HEK293T (cell line): ENCODE data around the gene NPEPL1.

Experiments used
- ARNT ChIP-seq: fragments of 450-650 bp; IDR thresholded peaks from 2 replicates; pipeline ENCODE4 v1.6.1; 2017; ENCODE audit warnings: mild to moderate bottlenecking
- BHLHE40 ChIP-seq: fragments of 450-650 bp; IDR thresholded peaks from 2 replicates; pipeline ENCODE4 v1.6.1; 2016; ENCODE audit warnings: mild to moderate bottlenecking, moderate library complexity, borderline replicate concordance
- CTBP1 ChIP-seq: fragments of 450-650 bp; IDR thresholded peaks from 2 replicates; pipeline ENCODE4 v1.6.1; 2016; ENCODE audit warnings: borderline replicate concordance
- FOXK2 ChIP-seq: fragments of 450-650 bp; IDR thresholded peaks from 2 replicates; pipeline ENCODE4 v1.6.1; 2016; ENCODE audit warnings: mild to moderate bottlenecking
- HDGF ChIP-seq: fragments of 450-650 bp; IDR thresholded peaks from 2 replicates; pipeline ENCODE4 v1.6.1; 2017; ENCODE audit warnings: antibody characterized with exemption, borderline replicate concordance
- LEF1 ChIP-seq: fragments of 450-650 bp; IDR thresholded peaks from 2 replicates; pipeline ENCODE4 v1.6.1; 2017; ENCODE audit warnings: mild to moderate bottlenecking, borderline replicate concordance
- SUZ12 ChIP-seq: fragments of 450-650 bp; IDR thresholded peaks from 2 replicates; pipeline ENCODE4 v1.6.1; 2016; ENCODE audit warnings: mild to moderate bottlenecking
- TARDBP ChIP-seq: fragments of 450-650 bp; IDR thresholded peaks from 2 replicates; pipeline ENCODE4 v1.6.1; 2016
- ZNF384 ChIP-seq: fragments of 450-650 bp; IDR thresholded peaks from 2 replicates; pipeline ENCODE4 v1.6.1; 2016

GRCh38 chr20:58711266-58712051 lies 18.9 kb downstream of the NPEPL1 start:
- TF ChIP-seq LEF1 (no peak), ARNT (no peak), ZNF384 (no peak), FOXK2 (no peak), HDGF (no peak), BHLHE40 (no peak), CTBP1 (no peak), SUZ12 (no peak), TARDBP (no peak)
